GM19025 (cell line): ENCODE measurements around the gene SLC7A14.

Source experiments
- ATAC-seq: cut with Tn5 transposase; IDR thresholded peaks from one replicate; pipeline ENCODE4 v1.9.1; 2021; ENCODE audit warnings: mild to moderate bottlenecking, low read depth, moderate library complexity; ENCODE audit not compliant: unreplicated experiment

Gene SLC7A14

GRCh38 chr3:170476291-170476690, 109.6 kb downstream of the SLC7A14 start:
- ATAC-seq: no peak

DNA sequence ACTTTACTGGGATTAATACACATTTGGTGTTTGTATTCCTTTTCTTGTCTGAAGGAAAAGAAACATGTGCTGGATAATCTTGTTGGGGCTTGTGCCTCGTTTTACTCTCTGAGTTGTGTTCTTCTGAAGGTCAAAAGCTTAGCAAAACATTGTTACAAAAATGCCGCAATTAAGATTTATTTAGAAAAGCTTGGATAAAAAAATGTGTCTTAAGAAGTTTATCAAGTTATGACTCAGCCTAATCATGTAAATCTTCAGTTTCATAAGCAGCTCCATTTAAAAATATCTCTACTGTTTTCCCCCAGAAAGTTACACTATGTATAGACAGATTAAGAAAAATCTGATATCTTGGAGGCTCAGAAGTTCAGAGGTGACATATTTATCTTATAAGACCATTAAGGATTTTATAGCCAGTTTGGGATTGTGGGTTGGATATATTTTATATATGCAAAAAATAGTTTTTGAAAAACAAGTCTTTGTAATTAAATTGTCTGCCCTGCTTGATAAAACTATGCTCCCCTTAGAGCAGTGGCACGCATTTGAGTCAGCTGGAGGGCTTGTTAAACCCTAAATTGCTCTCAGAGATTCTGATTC, 110.7 kb downstream of the SLC7A14 start:
- no peak for ATAC-seq

DNA sequence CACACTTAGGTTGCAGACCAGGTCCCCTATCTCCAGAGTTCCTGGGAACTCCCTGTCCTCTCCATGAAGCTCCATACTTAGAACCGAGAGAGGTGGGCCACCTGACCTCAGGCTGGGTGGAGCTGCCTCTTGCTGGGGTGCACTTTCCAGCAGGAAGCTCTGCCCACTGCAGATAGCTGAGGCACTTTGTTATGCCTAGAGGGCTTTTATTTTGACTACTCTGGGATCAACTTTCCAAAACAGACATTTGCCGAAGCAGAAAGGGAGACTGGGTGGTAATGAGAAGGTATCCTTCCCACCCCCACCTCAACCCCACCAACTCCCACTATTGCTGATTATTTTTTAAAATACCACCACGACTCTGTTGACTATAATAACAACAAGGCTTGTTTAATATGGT, 112.5 kb downstream of the SLC7A14 start:
- no peak for ATAC-seq

DNA sequence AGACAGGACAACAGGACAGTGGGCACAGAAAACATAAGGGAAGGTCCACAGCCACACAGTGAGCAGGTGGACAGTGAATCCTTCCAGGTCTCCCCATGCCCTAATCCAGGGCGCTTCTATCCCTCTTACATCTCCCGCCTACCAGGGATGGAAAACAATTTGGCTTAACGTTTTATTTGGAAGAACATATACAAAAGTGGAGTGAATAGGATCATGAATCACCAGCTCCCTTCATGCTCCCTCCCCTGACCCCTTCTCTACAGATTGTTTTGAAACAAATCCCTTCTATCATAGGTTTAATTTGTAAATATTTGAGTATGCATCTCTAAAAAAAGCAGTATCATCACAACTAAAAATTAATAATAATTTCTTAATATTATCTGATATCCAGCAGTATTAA, 114.7 kb downstream of the SLC7A14 start:
- no peak for ATAC-seq

DNA sequence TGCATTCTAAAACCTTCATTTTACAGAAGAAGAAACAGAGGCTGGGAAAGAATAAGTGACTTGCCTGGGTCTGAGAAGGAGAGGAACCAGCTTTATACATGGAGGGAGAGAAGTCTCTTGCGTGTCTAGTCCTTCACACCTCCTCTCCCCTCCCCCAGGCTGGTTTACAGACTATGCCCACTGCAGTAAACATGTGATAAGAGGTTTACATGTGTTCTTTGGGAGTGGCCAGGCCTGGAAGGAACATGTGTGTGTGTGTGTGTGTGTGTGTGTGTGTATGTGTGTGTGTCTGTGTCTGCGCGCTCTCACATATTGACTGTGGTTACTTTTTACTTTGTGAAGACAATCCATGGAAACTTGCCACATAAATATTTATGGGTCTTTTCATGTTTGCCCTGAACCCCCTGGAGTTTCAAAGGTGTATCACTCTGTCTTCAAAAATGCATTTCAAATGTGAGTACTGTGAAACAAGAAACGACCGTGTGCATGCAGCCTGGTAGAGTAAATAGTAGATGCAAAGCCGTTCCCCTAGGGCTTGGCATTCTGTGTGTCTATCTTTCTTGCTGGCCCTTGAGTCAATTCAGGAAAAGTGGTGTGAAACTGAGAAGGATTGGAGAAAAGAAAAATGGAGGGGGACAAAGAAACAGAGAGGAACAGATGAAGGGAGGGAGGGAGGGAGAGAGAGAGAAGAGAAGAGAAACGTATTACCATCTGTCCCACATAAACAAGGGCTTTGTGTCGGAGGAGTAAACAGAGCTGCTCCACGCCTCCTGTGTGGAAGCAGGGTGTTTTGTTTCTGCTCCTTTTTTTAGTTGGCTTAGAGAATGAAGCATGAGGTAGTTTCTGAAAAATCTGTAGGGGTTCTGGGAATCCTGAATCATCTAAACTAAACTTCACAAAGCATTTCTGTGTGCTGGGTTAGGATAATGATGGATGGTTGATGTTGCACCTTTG, 115.5 kb downstream of the SLC7A14 start:
- ATAC-seq: no peak

- no peak for ATAC-seq
These were observed 116.5 kb downstream of the SLC7A14 start for GRCh38 chr3:170469151-170470062.

GRCh38 chr3:170467571-170468147, 118.2 kb downstream of the SLC7A14 start:
- ATAC-seq: no peak

DNA sequence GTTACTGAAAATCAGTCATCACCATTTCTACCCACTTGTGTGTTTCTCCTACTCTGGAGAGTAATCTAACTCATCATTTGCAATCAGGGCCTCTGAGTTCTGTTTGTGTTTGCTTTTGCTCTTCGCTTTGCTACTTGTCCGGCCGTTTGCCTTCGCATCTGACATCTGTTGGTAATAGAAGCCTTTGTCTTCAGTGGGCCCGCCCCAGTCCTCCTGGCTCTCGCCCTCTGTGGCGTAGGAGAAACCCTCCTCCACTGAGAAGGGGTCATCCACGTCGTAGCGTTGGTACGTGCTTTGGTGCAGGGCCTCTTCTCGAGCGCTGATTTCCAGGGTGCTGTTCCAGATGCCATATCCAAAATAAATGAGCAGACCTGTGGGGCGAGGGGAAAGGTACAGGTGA, 118.9 kb downstream of the SLC7A14 start:
- ATAC-seq: no peak

- no peak for ATAC-seq
These were observed 119.9 kb downstream of the SLC7A14 start for GRCh38 chr3:170465955-170466354.

DNA sequence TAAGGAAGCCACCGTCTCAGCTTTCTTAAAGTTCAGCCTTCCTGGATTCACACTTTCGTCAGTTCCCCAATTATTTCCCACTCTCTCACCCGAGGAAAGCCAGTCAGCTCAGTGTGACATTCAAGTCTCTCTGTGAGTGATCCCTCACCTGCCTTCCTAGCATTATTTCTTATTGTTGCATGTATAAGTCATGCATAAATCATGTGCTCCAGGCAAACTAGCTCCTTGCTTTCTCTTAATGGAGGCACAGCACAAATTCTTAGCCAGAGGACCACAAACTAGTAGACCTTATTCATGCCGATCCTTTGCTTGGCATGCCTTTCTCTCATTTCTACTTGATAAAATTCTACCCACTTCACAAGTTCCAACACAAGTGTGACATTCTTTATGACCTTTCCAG, 122.9 kb downstream of the SLC7A14 start:
- ATAC-seq: no peak

DNA sequence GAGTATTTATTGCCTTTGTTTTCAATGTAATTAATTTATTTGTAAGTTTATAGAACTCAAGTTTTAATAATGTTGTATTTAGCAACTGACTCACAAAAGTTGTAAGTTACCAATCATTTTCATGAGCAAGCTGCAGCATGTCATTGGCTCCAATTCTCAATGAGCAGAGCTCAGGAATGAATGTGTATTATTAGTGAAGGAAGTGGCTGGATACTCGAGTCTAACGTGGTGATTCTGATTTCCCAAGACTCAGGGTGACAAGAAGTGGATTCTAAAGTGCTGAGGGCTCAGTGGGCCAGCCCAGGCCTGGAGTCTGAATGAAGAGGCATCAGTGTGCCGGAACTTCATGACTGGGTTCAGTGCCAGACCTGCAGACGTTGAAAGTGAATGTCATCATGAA, 127.6 kb downstream of the SLC7A14 start:
- no peak for ATAC-seq

- no peak for ATAC-seq
These were observed 131.4 kb downstream of the SLC7A14 start for GRCh38 chr3:170454509-170454908.

- no peak for ATAC-seq
These were observed 135.8 kb downstream of the SLC7A14 start for GRCh38 chr3:170450039-170450438.

DNA sequence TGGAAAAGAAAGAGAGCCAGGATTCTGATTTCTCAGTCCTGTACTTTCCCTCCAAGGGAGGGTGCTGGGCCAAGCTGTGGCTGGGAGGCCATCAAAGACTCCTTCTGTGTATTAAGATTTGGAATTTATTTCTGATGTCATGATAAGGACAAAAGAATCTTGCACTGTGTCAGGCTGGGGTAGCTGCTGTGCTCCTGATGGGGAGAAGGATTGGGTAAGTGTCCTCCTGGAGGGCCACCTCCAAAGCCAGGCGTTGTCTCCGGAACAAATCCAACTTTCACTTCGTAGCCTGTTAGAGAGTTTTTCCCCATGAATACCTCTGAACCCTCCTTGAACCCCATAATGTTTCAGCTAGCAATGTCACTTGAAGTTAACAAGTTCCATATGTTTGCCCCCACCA, 137.3 kb downstream of the SLC7A14 start:
- no peak for ATAC-seq

DNA sequence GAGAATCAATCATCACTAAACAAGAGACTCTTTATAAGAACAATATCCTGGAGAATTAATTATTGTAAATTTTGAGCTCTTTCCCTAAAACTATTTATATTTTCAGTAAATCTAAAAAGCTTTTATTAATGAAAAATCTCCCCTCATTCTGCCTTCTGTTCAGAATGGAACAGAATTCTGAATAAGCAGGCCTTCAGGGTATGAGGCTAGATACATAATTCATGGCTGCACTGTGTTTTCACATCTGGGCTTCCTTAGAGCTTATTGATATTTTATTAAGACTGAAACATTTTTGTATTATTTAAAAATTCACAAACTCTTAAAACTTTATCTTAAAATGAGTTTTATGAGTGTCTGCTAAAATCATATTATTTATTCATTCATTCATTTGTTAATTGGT, 142.4 kb downstream of the SLC7A14 start:
- ATAC-seq: no peak

DNA sequence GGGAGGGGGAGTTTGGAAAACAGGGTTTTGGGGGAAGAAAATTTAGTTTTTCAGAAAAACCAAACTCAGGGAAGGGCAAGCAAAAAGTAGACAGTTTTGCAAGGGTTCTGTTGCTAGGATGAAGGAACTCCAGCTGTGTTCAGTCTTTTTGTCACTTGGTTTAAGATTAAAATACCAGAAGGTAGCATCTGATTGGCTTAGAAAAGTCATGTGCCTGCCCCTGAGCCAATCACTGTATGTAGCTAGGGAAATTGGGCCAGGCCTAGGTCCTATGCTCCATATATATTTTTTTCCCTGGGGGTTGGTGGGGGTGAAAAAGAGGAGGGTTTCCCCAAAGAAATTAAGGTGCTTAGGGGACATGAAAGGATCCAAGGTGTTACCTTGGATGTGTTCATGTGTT, 142.9 kb downstream of the SLC7A14 start:
- no peak for ATAC-seq

DNA sequence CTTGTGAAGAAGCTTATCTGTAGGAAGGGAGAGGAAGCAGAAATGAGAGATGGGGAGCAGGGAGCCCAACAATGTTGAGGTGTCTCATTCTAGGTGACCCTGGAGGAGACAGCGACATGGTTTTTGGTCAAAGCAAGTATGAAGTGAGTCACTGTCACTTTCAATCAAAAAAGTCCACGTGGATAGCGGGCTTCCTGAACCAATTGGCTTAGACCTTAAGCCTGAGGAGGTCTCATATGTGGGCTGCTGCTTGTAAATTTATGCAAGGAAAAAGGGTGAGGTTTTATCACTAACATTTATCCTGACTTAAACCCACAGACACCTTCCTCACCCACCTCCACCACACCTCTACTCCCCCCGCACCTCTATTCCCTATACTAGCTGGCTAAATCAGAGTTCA, 144.5 kb downstream of the SLC7A14 start:
- no peak for ATAC-seq

GRCh38 chr3:170440344-170440743, 145.5 kb downstream of the SLC7A14 start:
- ATAC-seq: no peak

- no peak for ATAC-seq
These were observed 147.0 kb downstream of the SLC7A14 start for GRCh38 chr3:170438836-170439235.

DNA sequence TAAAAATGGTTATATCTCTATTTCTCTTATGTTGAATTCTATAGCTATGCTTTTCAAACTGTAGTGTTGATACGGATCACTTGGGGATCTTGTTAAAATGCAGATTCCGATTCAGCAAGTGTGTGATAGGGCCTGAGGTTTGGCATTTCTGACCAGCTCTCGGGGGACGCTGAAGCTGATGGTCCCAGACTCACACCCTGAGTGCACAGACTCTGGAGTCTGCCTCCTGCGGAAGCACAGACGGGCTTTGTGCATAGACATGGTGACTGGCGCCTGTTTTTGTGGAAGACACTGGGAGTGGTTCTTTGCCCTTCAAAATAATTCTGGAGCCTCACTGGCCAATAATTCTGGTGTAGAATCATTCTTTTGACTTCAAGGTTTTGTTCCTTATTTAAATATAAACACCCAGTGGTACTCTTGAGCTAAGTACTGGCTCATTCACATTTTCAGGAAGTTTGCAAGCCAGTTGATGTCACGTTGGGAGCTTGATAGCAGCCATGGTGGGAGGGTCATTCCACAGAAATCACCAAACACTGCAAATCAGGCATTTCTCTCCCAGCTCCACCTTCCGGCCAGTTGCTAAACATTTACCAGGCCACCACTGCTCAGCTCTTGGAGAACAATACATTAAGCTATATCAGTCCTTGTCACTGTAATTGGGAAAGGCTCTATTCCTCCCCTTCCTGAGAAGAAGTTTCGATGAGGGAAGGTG, 148.0 kb downstream of the SLC7A14 start:
- no peak for ATAC-seq
